Astrocyte of the cerebellum (primary cell): ENCODE measurements around the gene KIF16B.

Experiments
- DNase-seq: peaks from one replicate; pipeline ENCODE4 v3.0.0-alpha.2; 2011; ENCODE audit warnings: low read depth
- H3K4me3 ChIP-seq: 2 replicates; pipeline ENCODE4 v1.5.1; 2011; ENCODE audit warnings: mild to moderate bottlenecking, low read depth, low read length, moderate library complexity
- CTCF ChIP-seq: IDR thresholded peaks from 2 replicates; pipeline ENCODE4 v1.5.1; 2012; ENCODE audit warnings: low read length, low read depth, moderate library complexity, mild to moderate bottlenecking; ENCODE audit errors: missing control alignments
- in situ Hi-C: cut with HindIII; loops from 2 replicates; pipeline ENCODE4 v1.10.0; 2017; ENCODE audit warnings: low sequenced_read_pairs

Gene KIF16B

GRCh38 chr20:16257021-16257420, 316.2 kb downstream of the KIF16B start:
- in situ Hi-C loops, result no loop called here
- TF ChIP-seq CTCF, result no peak
- no peak for DNase-seq
- H3K4me3 ChIP-seq, result no peak overlapping the region

- no peak overlapping the region for H3K4me3 ChIP-seq
- no peak for DNase-seq
- in situ Hi-C loops, result no loop called here
- no peak for TF ChIP-seq CTCF
Measured at GRCh38 chr20:16246870-16247269, 326.4 kb downstream of the KIF16B start.

- DNase-seq, result no peak
- in situ Hi-C loops, result no loop called here
- TF ChIP-seq CTCF, result no peak
- no peak overlapping the region for H3K4me3 ChIP-seq
Measured at GRCh38 chr20:16246291-16246690, 327.0 kb downstream of the KIF16B start.

GRCh38 chr20:16245879-16246278, 327.4 kb downstream of the KIF16B start:
- in situ Hi-C loops, result no loop called here
- no peak for DNase-seq
- TF ChIP-seq CTCF, result no peak
- H3K4me3 ChIP-seq, result no peak overlapping the region

GRCh38 chr20:16244892-16245291, 328.4 kb downstream of the KIF16B start:
- H3K4me3 ChIP-seq, result no peak overlapping the region
- DNase-seq, result no peak
- TF ChIP-seq CTCF, result no peak
- in situ Hi-C loops, result no loop called here

GRCh38 chr20:16243470-16243869, 329.8 kb downstream of the KIF16B start:
- no peak for TF ChIP-seq CTCF
- in situ Hi-C loops, result no loop called here
- no peak for DNase-seq

GRCh38 chr20:16241911-16242310, 331.3 kb downstream of the KIF16B start:
- no peak overlapping the region for H3K4me3 ChIP-seq
- TF ChIP-seq CTCF, result no peak
- DNase-seq, result no peak
- in situ Hi-C loops, result no loop called here

More at GRCh38 chr20:16243470-16243869, 329.8 kb downstream of the KIF16B start:
- no peak overlapping the region for H3K4me3 ChIP-seq
